Common myeloid progenitor, CD34-positive (primary cell): ENCODE results near the gene OR10K2.
"Not testable (repeated sequence)": the region's sequence is repeated elsewhere in the genome, so short reads cannot be mapped to it uniquely, and the experiment has no call there.

Experiments
- CTCF ChIA-PET: fragments of 350-600 bp; sonication (Branson Sonifier 250); formaldehyde crosslinking; loops from one replicate; lab custom pipeline; 2021; ENCODE audit warnings: antibody characterized with exemption; lab: Charles Lee
- POLR2A ChIA-PET: fragments of 350-600 bp; sonication (Branson Sonifier 250); formaldehyde crosslinking; loops from one replicate; lab custom pipeline; 2021; ENCODE audit warnings: antibody characterized with exemption; lab: Charles Lee
- DNase-seq, 3 donors: peaks; one replicate each; pipeline versions ENCODE4 v3.0.0 to v3.0.0-alpha.2; 2013
- H3K27ac ChIP-seq, 2 experiments: 1 replicate in 1 of 2; 2 replicates in 1 of 2; pipeline ENCODE4 v1.7.0; 2013; ENCODE audit warnings: inconsistent platforms in 2 of 2, low read length in 2 of 2, mild to moderate bottlenecking in 2 of 2, low read depth in 1 of 2, moderate library complexity in 1 of 2; ENCODE audit not compliant: severe bottlenecking in 2 of 2, insufficient read depth in 1 of 2, poor library complexity in 1 of 2
- H3K27me3 ChIP-seq, 5 experiments: replicated peaks in 2 of 5; 1 replicate in 3 of 5; 2 replicates in 2 of 5; pipeline versions ENCODE4 v1.6.1 to v1.7.0; 2013; ENCODE audit warnings: low read length in 4 of 5, mild to moderate bottlenecking in 2 of 5, moderate library complexity in 2 of 5, inconsistent platforms in 1 of 5; ENCODE audit not compliant: insufficient read depth in 5 of 5, control insufficient read depth in 4 of 5
- H3K36me3 ChIP-seq, 4 experiments: 1 replicate in 2 of 4; 2 replicates in 2 of 4; pipeline versions ENCODE4 v1.6.1 to v1.7.0; 2013; ENCODE audit warnings: low read length in 3 of 4, control low read depth in 1 of 4, mild to moderate bottlenecking in 1 of 4; ENCODE audit not compliant: control insufficient read depth in 4 of 4, insufficient read depth in 4 of 4
- H3K4me1 ChIP-seq, 4 experiments: 1 replicate in 3 of 4; 2 replicates in 1 of 4; pipeline versions ENCODE4 v1.6.1 to v1.7.1; 2013; ENCODE audit warnings: low read length in 3 of 4, mild to moderate bottlenecking in 3 of 4, control low read depth in 1 of 4, inconsistent platforms in 1 of 4, moderate library complexity in 1 of 4; ENCODE audit not compliant: control insufficient read depth in 4 of 4, insufficient read depth in 4 of 4; ENCODE audit errors: control extremely low read depth in 1 of 4
- H3K4me3 ChIP-seq, 7 experiments: 1 replicate in 4 of 7; 2 replicates in 3 of 7; pipeline versions ENCODE4 v1.5.1 to v1.7.0; 2013; ENCODE audit warnings: mild to moderate bottlenecking in 7 of 7, low read length in 6 of 7, moderate library complexity in 6 of 7, inconsistent platforms in 2 of 7, low read depth in 2 of 7, control low read depth in 1 of 7; ENCODE audit not compliant: insufficient read depth in 4 of 7, control insufficient read depth in 1 of 7; ENCODE audit errors: extremely low read depth in 1 of 7
- H3K9me3 ChIP-seq, 5 experiments: 1 replicate in 4 of 5; 2 replicates in 1 of 5; pipeline versions ENCODE4 v1.6.1 to v1.7.1; 2013; ENCODE audit warnings: low read length in 4 of 5, mild to moderate bottlenecking in 2 of 5, inconsistent platforms in 1 of 5, low read depth in 1 of 5, moderate library complexity in 1 of 5; ENCODE audit not compliant: control insufficient read depth in 4 of 5, insufficient read depth in 2 of 5; ENCODE audit errors: control extremely low read depth in 1 of 5
- WGBS: methylation state at CpG from one replicate; pipeline ENCODE4 v1.1.5; 2013; ENCODE audit not compliant: insufficient coverage; 5-methylcytosine and 5-hydroxymethylcytosine counted together

Gene OR10K2

GRCh38 chr1:158374101-158374500, 51.9 kb downstream of the OR10K2 start:
- 97% methylated on average over 14 of the region's 25 CpGs for WGBS
- H3K4me3 ChIP-seq, POLR2A ChIA-PET, H3K4me1 ChIP-seq, H3K36me3 ChIP-seq, H3K27me3 ChIP-seq, H3K27ac ChIP-seq, DNase-seq, CTCF ChIA-PET: not testable (repeated sequence)
- peaks cover 2 to 13% (median 8%) of the 10 kb centered on the region in 5 experiments for H3K9me3 ChIP-seq

- Histone ChIP-seq H3K9me3 (peaks cover 2 to 13% (median 8%) of the 10 kb centered on the region in 5 experiments), H3K4me3 (no peak overlapping the region), H3K27me3 (no peaks in the 10 kb centered on the region), H3K36me3 (no peaks in the 10 kb centered on the region), H3K27ac (no peak overlapping the region), H3K4me1 (no peaks in the 10 kb centered on the region)
- WGBS, result 90% methylated on average over 5 of the region's 6 CpGs
- CTCF ChIA-PET, result no interaction called here
- DNase-seq, result no peak
- POLR2A ChIA-PET, result no interaction called here
These were observed 54.7 kb downstream of the OR10K2 start for GRCh38 chr1:158371188-158371953.
